ENCODE results near the gene SCARB1.

SCARB1 gene

GRCh38 chr12:124742678-124743077, 121.0 kb downstream of the SCARB1 start:
- no peak for DNase-seq

GRCh38 chr12:124742111-124742510, 121.6 kb downstream of the SCARB1 start:
- no peak for DNase-seq

GRCh38 chr12:124741211-124741610, 122.5 kb downstream of the SCARB1 start:
- no peak for DNase-seq

- no peak for DNase-seq
Measured at GRCh38 chr12:124740691-124741137, 123.0 kb downstream of the SCARB1 start.

GRCh38 chr12:124739953-124740561, 123.6 kb downstream of the SCARB1 start:
- no peak for DNase-seq

GRCh38 chr12:124738636-124739467, 124.8 kb downstream of the SCARB1 start:
- DNase-seq, result no peak

- no peak for DNase-seq
Measured at GRCh38 chr12:124737772-124738635, 125.7 kb downstream of the SCARB1 start.

GRCh38 chr12:124737040-124737419, 126.6 kb downstream of the SCARB1 start:
- DNase-seq, result no peak

- DNase-seq, result no peak
Measured at GRCh38 chr12:124736115-124737039, 127.3 kb downstream of the SCARB1 start.

- DNase-seq, result peak; percentile 63 to 69
Measured at GRCh38 chr12:124734224-124734788, 129.4 kb downstream of the SCARB1 start.

- DNase-seq, result no peak
Measured at GRCh38 chr12:124733086-124733485, 130.6 kb downstream of the SCARB1 start.

- no peak for DNase-seq
Measured at GRCh38 chr12:124732275-124733075, 131.2 kb downstream of the SCARB1 start.

GRCh38 chr12:124731869-124732268, 131.8 kb downstream of the SCARB1 start:
- DNase-seq, result no peak

- DNase-seq, result no peak
Measured at GRCh38 chr12:124730455-124730932, 133.2 kb downstream of the SCARB1 start.

- DNase-seq, result no peak
Measured at GRCh38 chr12:124727922-124728321, 135.7 kb downstream of the SCARB1 start.

GRCh38 chr12:124727264-124727800, 136.3 kb downstream of the SCARB1 start:
- DNase-seq, result peak; percentile 58 to 95
